OCI-LY7 (cell line): ENCODE data around the gene CLDN24. TPM values are rescaled to one million over a fixed set of nuclear protein-coding genes. Genes with fewer than 3 reads are reported as not detected.

Experiments
- BruUV-seq: library from RNA; stranded (reverse); fragments of 400-500 nt; replicated peaks from 2 replicates; lab custom pipeline; 2021; lab: Mats Ljungman, UMichigan
- CTCF ChIA-PET: fragments of 300-600 bp; sonication (Branson Sonifier 250); formaldehyde crosslinking; loops from one replicate; lab custom pipeline; 2022; ENCODE audit warnings: antibody characterized with exemption; ENCODE audit not compliant: unreplicated experiment; lab: Charles Lee
- POLR2A ChIA-PET: fragments of 300-600 bp; sonication (Branson Sonifier 250); formaldehyde crosslinking; loops from one replicate; lab custom pipeline; 2022; ENCODE audit warnings: antibody characterized with exemption; lab: Charles Lee
- DNase-seq: peaks from one replicate; pipeline ENCODE4 v3.0.0-alpha.2; 2015; ENCODE audit warnings: low spot score
- H2AFZ ChIP-seq: fragments of 200-600 bp; sonication (generic), shearing (Covaris generic); 2 replicates; pipeline ENCODE4 v1.6.1; 2014; ENCODE audit warnings: mild to moderate bottlenecking, antibody characterized with exemption, low read length, moderate library complexity
- H3K27ac ChIP-seq: fragments of 200-600 bp; sonication (generic); 2 replicates; pipeline ENCODE4 v1.5.1; 2014; ENCODE audit warnings: mixed run types, low read depth, mild to moderate bottlenecking, moderate library complexity, low read length, inconsistent platforms; ENCODE audit not compliant: poor library complexity, severe bottlenecking
- H3K36me3 ChIP-seq: fragments of 200-600 bp; sonication (generic); 2 replicates; pipeline ENCODE4 v1.6.1; 2014; ENCODE audit warnings: mild to moderate bottlenecking, antibody characterized with exemption, low read length, moderate library complexity, mixed read lengths; ENCODE audit not compliant: insufficient read depth
- H3K4me1 ChIP-seq: fragments of 200-600 bp; sonication (generic); 2 replicates; pipeline ENCODE4 v1.5.1; 2014; ENCODE audit warnings: mild to moderate bottlenecking, low read length; ENCODE audit not compliant: insufficient read depth, poor library complexity, severe bottlenecking
- H3K4me2 ChIP-seq: fragments of 200-600 bp; sonication (generic); 2 replicates; pipeline ENCODE4 v1.6.1; 2014; ENCODE audit warnings: mild to moderate bottlenecking, low read length
- H3K4me3 ChIP-seq: fragments of 200-600 bp; sonication (generic); 2 replicates; pipeline ENCODE4 v1.5.1; 2014; ENCODE audit warnings: mild to moderate bottlenecking, low read depth, low read length; ENCODE audit not compliant: poor library complexity, severe bottlenecking
- H3K79me2 ChIP-seq: fragments of 200-600 bp; sonication (generic); 2 replicates; pipeline ENCODE4 v1.6.1; 2016; ENCODE audit warnings: low read depth, mild to moderate bottlenecking, low read length, moderate library complexity, mixed read lengths; ENCODE audit not compliant: insufficient read depth
- H3K9me2 ChIP-seq: fragments of 200-600 bp; sonication (generic); 2 replicates; pipeline ENCODE4 v1.6.1; 2016; ENCODE audit warnings: mild to moderate bottlenecking, low read length, mixed read lengths; ENCODE audit not compliant: insufficient read depth
- H3K9me3 ChIP-seq: fragments of 200-600 bp; sonication (generic); 2 replicates; pipeline ENCODE4 v1.6.1; 2014; ENCODE audit warnings: mild to moderate bottlenecking, mixed run types, low read length, mixed read lengths
- H4K20me1 ChIP-seq: fragments of 200-600 bp; sonication (generic); 2 replicates; pipeline ENCODE4 v1.6.1; 2014; ENCODE audit warnings: mild to moderate bottlenecking, antibody characterized with exemption, low read length, moderate library complexity, mixed read lengths; ENCODE audit not compliant: insufficient read depth
- EZH2phosphoT487 ChIP-seq: fragments of 200-600 bp; sonication (generic); IDR thresholded peaks from 2 replicates; pipeline ENCODE4 v1.6.1; 2018; ENCODE audit warnings: low read depth, borderline replicate concordance, mild to moderate bottlenecking, mixed run types, antibody characterized with exemption, low read length, moderate library complexity, mixed read lengths
- intact Hi-C: fragments of 100-400 bp; cut with micrococcal nuclease; formaldehyde crosslinking; loops from one replicate; pipeline ENCODE4 v1.10.0; 2022; ENCODE audit not compliant: unreplicated experiment
- total RNA-seq, 2 experiments: library from RNA; depleted of rRNA in 1 of 2; stranded (reverse); fragments of >200 nt in 1 of 2; shearing (Covaris generic) in 1 of 2; gene quantifications; 2 replicates each; pipeline ENCODE4 v1.2.3, GENCODE V29; 2014 to 2022
- TF ChIP-seq, protein P1 (sequence below): fragments of 200-600 bp; sonication (generic); conservative IDR thresholded peaks from 2 replicates; pipeline ENCODE4 v1.5.1; 2014; ENCODE audit warnings: mild to moderate bottlenecking, antibody characterized with exemption, low read length, moderate library complexity, mixed read lengths

The CLDN24 gene
- total RNA-seq, 2 experiments from 2014 or later: not detected

DNA sequence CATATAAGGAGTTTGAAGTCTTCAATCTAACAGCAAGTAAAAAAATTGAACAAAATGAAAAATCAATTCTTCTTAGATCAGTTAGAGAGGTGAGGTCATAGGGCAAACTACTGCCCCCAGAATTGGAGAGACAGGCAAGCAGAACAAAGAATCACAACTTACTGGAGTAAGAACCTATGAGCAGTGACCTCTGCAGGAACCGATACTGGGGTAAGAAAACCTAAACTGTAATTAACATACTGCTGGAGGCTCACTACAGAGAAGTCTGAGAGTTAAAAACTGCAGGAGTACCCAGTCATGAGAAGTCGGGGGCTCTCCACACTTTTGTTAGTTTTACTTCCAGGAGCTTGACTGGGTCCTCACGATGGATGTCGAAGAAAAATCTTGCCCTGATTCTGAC lies 18.2 kb downstream of the CLDN24 start:
- H3K4me3 ChIP-seq: no peak overlapping the region
- no peaks in the 10 kb centered on the region for H3K4me1 ChIP-seq
- H4K20me1 ChIP-seq: no peaks in the 10 kb centered on the region
- no peak overlapping the region for H2AFZ ChIP-seq
- no peak overlapping the region for H3K27ac ChIP-seq
- no peaks in the 10 kb centered on the region for H3K36me3 ChIP-seq
- POLR2A ChIA-PET: interaction anchor here (0.9 to 1.0 kb wide), 2 partner anchors 8 to 23 kb away, joined by 3 read pairs; no protein-coding TSS in a partner anchor
- no peak for TF ChIP-seq EZH2phosphoT487
- TF ChIP-seq, protein P1, sequence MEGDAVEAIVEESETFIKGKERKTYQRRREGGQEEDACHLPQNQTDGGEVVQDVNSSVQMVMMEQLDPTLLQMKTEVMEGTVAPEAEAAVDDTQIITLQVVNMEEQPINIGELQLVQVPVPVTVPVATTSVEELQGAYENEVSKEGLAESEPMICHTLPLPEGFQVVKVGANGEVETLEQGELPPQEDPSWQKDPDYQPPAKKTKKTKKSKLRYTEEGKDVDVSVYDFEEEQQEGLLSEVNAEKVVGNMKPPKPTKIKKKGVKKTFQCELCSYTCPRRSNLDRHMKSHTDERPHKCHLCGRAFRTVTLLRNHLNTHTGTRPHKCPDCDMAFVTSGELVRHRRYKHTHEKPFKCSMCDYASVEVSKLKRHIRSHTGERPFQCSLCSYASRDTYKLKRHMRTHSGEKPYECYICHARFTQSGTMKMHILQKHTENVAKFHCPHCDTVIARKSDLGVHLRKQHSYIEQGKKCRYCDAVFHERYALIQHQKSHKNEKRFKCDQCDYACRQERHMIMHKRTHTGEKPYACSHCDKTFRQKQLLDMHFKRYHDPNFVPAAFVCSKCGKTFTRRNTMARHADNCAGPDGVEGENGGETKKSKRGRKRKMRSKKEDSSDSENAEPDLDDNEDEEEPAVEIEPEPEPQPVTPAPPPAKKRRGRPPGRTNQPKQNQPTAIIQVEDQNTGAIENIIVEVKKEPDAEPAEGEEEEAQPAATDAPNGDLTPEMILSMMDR: no peak
- no peaks in the 10 kb centered on the region for H3K9me3 ChIP-seq
- intact Hi-C loops: no loop called here
- H3K9me2 ChIP-seq: no peaks in the 10 kb centered on the region
- no peak overlapping the region for H3K4me2 ChIP-seq
- no peak for DNase-seq
- CTCF ChIA-PET: no interaction called here
- no TSS peak for BruUV-seq
- no peaks in the 10 kb centered on the region for H3K79me2 ChIP-seq

DNA sequence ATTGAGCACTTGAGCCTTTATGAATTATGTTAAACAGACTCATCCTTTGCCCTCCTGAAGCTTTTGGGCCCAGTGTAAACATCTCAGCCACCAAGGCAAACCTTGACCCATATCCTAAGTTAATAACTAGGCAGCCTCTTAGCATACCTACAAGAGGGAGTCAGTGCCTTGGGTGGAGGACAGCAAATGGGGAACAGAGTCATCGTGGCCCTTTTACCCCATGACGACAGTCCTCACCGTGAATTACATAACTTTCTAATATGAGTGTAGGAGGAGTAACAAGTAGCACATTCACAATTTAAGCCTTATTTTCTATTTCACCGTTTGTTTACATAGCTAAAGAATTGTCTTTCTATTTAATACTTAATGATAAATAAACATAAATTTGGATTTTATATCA lies 18.9 kb downstream of the CLDN24 start:
- intact Hi-C loops: no loop called here
- Histone ChIP-seq H3K36me3 (no peaks in the 10 kb centered on the region), H3K9me2 (no peaks in the 10 kb centered on the region), H3K4me1 (no peaks in the 10 kb centered on the region), H3K9me3 (no peaks in the 10 kb centered on the region), H3K4me2 (no peak overlapping the region), H3K4me3 (no peak overlapping the region), H2AFZ (no peak overlapping the region), H4K20me1 (no peaks in the 10 kb centered on the region), H3K79me2 (no peaks in the 10 kb centered on the region), H3K27ac (no peak overlapping the region)
- TF ChIP-seq, protein P1: no peak
- no peak for TF ChIP-seq EZH2phosphoT487
- ChIA-PET POLR2A (interaction anchor here (0.9 to 1.0 kb wide), 2 partner anchors 8 to 23 kb away, joined by 3 read pairs; no protein-coding TSS in a partner anchor), CTCF (no interaction called here)
- no peak for DNase-seq
- no TSS peak for BruUV-seq

DNA sequence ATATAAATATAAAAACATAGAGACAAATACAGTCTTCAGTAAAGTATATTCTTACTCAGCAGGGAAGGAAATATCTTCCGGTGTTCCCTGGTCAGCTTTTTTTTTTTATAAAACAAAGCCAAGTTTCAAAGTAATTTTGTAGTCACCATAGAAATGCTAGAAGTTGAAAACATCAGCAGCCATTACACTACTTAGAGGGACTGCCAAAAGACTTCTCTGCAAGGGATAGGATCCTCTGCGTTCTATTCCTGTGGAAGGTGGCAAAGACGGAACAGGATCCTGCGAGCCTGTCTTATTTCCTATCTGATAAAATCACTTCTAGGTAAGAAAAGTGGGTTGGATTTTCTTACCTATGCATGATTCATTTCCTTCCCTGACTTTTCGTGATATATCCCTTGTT lies 21.6 kb downstream of the CLDN24 start:
- H3K4me3 ChIP-seq: no peak overlapping the region
- no peaks in the 10 kb centered on the region for H3K9me3 ChIP-seq
- no peaks in the 10 kb centered on the region for H4K20me1 ChIP-seq
- CTCF ChIA-PET: no interaction called here
- H2AFZ ChIP-seq: no peak overlapping the region
- BruUV-seq: no TSS peak
- no peaks in the 10 kb centered on the region for H3K4me1 ChIP-seq
- no peak overlapping the region for H3K4me2 ChIP-seq
- H3K79me2 ChIP-seq: no peaks in the 10 kb centered on the region
- POLR2A ChIA-PET: no interaction called here
- no peaks in the 10 kb centered on the region for H3K36me3 ChIP-seq
- no peak for TF ChIP-seq EZH2phosphoT487
- TF ChIP-seq, protein P1: no peak
- intact Hi-C loops: no loop called here
- no peak overlapping the region for H3K27ac ChIP-seq
- no peaks in the 10 kb centered on the region for H3K9me2 ChIP-seq
- DNase-seq: no peak
